Activated CD8-positive, alpha-beta memory T cell treated with anti-CD3 and anti-CD28 coated beads for 48 hours (primary cell): ENCODE results near the gene TEKT5.
"Not testable (repeated sequence)": the region's sequence is repeated elsewhere in the genome, so short reads cannot be mapped to it uniquely, and the experiment has no call there.

ENCODE experiments used
- DNase-seq, 3 experiments: peaks; one replicate each; pipeline ENCODE4 v3.0.0-alpha.2; 2020; ENCODE audit warnings: low read depth in 2 of 3, low spot score in 2 of 3

TEKT5 gene

GRCh38 chr16:10685709-10686108, 9.0 kb downstream of the TEKT5 start:
- no peak for DNase-seq

GRCh38 chr16:10684511-10685151, 10.1 kb downstream of the TEKT5 start:
- DNase-seq = no peak

GRCh38 chr16:10683170-10683569, 11.6 kb downstream of the TEKT5 start:
- no peak for DNase-seq

- DNase-seq = no peak
Observed at GRCh38 chr16:10682604-10683003, 12.1 kb downstream of the TEKT5 start.

GRCh38 chr16:10681310-10682308, 13.1 kb downstream of the TEKT5 start:
- no peak for DNase-seq

GRCh38 chr16:10679921-10680320, 14.8 kb downstream of the TEKT5 start:
- no peak for DNase-seq

- not testable (repeated sequence) for DNase-seq
Observed at GRCh38 chr16:10679441-10679840, 15.3 kb downstream of the TEKT5 start.

- DNase-seq = no peak
Observed at GRCh38 chr16:10678655-10679054, 16.1 kb downstream of the TEKT5 start.

GRCh38 chr16:10676284-10676683, 18.4 kb downstream of the TEKT5 start:
- no peak for DNase-seq

GRCh38 chr16:10675861-10676260, 18.9 kb downstream of the TEKT5 start:
- no peak for DNase-seq

- DNase-seq = no peak
Observed at GRCh38 chr16:10675216-10675615, 19.5 kb downstream of the TEKT5 start.

- no peak for DNase-seq
Observed at GRCh38 chr16:10671729-10672128, 23.0 kb downstream of the TEKT5 start.

GRCh38 chr16:10669791-10670190, 24.9 kb downstream of the TEKT5 start:
- no peak for DNase-seq

GRCh38 chr16:10668322-10669045, 26.2 kb downstream of the TEKT5 start:
- no peak for DNase-seq

GRCh38 chr16:10667239-10667638, 27.5 kb downstream of the TEKT5 start:
- no peak for DNase-seq

GRCh38 chr16:10666291-10666690, 28.4 kb downstream of the TEKT5 start:
- DNase-seq = no peak

- no peak for DNase-seq
Observed at GRCh38 chr16:10665166-10665565, 29.6 kb downstream of the TEKT5 start.

GRCh38 chr16:10664720-10665126, 30.0 kb downstream of the TEKT5 start:
- no peak for DNase-seq

- no peak for DNase-seq
Observed at GRCh38 chr16:10663744-10664143, 31.0 kb downstream of the TEKT5 start.

- DNase-seq = no peak
Observed at GRCh38 chr16:10663146-10663545, 31.6 kb downstream of the TEKT5 start.

- no peak for DNase-seq
Observed at GRCh38 chr16:10662212-10662611, 32.5 kb downstream of the TEKT5 start.

- no peak for DNase-seq
Observed at GRCh38 chr16:10661737-10662136, 33.0 kb downstream of the TEKT5 start.
